Stimulated activated CD4-positive, alpha-beta T cell treated with anti-CD3 and anti-CD28 coated beads, Interleukin-4, amount 100 ng/mL, for 48 hours (primary cell): ENCODE results near the gene VPS13D.

Source experiments
- DNase-seq, 2 donors: peaks; one replicate each; pipeline ENCODE4 v3.0.0-alpha.2; 2020; ENCODE audit warnings: low read depth in 2 of 2

Gene VPS13D

DNA sequence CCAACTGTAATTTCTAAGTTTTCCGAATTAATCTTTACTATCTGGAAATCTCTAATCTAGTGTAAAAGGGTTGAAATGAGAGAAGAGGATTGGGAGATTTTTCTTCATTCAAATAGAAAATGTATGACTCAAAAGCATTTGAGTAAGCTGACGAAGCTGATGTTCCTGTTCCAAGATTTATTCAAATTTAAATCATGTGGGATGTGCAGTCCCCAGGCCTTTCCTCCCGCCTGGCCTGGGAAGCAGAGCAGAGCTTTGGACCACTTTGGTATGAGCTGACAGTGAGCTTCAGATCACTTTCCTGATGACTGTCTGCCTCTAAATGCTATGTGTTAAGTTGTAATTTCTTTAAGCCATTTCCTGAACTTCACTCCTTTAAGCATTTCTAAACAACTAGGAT lies 196.2 kb downstream of the VPS13D start:
- DNase-seq: no peak

DNA sequence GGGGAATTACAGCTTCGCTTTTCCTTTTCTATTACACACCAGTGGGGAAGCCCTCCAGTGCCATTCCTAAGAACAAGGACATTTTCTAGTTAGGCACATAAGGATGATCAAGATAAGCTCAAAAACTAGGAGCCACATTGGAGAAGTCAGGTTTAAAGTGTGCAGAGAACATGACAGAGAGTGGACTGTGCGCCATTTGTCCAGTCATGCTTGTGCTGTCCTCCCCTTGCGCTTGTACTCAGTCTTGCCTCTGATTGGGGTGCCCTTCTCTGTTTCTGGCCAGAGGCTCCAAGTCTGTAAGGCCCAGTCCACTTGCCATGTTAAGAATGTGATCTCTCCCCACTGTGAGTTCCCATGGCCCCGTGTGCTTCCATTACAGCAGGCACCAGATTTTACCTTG lies 198.5 kb downstream of the VPS13D start:
- no peak for DNase-seq

DNA sequence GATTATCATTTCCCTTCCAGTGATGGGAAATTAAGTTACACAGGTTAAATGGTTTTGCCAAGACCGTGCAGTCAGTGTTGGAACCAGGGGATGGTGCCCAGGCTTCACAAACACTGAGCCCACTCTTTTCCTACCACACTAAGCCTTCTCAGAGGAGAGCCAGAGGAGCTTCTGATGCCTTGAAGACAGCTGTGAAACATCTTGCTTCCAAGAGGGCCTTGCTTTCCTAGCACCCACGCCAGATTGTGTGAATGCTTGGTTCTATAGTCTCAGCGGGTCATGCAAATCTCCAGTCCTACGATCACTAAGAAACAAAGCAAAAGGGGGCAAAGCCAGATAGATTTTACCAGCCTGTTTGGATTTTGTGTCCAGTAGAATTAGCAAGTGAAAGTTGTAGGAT lies 200.7 kb downstream of the VPS13D start:
- no peak for DNase-seq

DNA sequence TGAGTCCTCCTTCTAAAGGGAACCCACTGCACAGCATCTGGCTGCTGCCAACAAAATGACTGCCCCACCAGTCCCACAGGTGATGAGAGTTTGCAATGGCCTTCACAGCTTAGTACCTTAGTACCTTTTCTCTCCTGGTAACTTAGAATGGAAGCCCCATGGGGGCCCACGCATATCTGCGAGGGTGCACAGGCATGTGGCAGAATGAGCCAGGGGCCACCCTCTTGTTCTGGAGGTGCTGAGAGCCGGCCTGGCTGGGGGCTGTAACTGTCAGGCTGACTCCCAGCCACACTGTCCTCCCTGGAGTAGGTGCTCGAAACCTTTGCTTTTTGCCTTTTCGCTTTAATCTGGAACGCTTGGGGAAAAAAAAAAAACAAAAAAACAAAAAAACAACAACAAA lies 203.1 kb downstream of the VPS13D start:
- no peak for DNase-seq

DNA sequence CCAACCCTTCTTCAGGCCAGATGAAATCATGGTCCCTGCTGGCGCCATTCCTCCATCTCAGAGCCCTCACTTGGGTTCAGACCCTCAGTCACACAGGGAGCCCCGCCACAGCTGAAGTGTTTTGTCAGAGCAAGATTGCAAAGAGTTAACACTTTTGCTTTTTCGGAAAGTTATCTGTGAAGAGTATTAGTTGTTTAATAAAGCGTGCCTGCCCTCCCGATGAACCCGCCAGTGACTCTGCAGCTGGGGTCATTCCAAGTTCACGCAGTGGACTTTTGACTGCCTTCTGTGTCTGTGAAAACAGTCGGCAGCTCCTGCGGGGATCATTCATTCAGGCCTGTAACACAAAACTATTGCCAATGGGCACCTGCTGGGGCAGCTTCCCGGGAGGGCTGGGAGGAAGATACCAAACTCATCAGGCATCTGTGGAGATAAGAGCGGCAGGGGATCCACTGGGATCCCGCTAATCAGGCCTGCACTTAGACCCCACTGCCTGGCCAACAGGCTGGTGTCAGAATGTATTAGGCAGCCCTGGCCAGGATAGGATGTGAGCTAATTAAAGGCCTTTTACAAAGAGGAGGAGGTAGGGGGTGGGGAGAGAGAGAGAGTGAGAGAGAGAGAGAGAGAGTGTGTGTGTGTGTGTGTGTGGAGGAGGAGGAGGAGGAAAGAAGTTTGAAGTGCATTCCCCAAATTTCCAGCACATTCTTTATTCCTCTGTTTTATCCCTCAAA lies 203.7 kb downstream of the VPS13D start:
- no peak for DNase-seq

DNA sequence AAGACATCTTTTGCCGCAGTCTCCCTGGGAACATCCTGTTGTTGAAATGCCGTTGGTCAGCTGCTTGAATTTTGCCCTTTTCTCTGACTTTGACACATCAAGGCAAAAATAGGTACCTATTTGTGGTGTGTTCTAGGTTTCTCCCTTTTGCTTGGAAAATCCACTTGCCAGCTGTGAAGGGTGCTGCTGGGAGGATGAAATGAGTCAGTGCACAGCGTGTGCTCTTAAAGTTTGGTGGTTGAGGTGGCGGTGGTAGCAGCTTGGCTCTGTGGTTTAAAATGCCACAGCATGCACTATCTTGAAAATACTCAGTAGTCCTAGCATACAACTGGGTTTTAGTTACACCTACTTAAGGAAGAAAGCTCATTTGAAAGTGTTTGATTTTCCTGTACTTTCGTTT lies 204.3 kb downstream of the VPS13D start:
- DNase-seq: peak; percentile 34 to 50

DNA sequence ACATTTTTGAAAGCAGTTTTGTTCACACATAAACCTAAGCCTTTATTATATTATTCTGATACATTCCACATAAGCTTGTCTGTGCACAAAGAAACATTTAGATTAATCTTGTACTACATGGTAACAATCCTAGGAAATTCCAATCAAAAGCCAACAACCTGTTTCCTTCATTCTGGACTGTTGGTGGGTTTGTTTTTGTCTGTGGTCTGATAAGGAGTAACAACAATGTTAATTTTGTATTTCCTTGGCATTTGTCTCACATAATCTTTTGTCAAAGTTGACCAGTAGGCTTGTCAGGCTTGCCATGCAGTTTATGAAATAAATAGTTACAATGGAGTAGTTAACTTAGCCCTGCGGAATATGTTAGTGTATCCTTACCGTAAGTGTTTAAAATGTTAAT lies 204.9 kb downstream of the VPS13D start:
- DNase-seq: no peak

DNA sequence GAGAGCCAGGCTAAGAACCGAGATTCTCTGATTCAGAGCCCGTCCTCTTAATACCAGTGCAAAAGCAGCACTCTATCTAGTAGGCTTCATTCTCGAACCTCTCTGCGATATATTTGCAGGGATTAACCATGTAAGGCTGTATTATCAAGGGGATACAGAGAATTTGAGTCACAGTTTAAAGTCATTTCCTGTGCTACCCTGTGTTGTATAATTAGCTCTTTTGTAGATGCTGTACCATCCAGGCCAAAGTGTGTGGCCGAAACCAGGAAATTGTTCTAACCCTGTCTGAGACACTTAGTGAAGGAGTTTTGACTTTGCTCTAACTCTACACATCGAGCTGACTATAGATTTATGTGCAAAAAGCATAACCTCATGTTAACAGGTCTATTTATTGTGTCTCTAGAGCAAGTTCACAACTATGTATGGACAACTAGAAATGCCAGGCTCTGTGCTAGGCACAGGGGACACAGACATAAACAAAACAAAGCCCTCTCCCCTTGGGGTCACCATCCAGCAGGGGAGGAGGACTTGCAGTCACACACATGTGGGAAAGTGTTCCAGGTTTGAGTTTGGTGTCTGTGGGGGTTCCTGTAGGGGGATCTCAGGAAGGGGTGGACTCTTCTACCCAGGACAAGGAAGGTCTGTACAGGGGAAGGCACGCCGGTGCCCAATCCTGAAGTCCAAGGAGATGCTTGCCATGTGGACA lies 206.0 kb downstream of the VPS13D start:
- DNase-seq: peak in 1 of 2 donors; percentile 46

DNA sequence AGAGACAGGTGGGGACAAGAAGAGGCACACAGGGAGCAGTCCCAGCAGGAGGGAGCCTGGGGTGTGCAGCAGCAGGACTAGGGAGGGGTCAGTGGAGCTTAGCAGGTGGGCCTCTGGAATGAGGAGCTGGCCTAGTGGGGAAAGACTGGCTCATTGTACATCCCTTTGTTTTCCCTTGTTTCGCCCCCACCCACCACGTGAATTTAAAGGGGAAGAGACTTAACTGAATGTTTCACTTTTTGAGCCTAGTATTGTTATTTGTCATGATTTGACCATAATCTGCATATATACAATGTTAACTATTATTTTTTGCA lies 206.5 kb downstream of the VPS13D start:
- no peak for DNase-seq

DNA sequence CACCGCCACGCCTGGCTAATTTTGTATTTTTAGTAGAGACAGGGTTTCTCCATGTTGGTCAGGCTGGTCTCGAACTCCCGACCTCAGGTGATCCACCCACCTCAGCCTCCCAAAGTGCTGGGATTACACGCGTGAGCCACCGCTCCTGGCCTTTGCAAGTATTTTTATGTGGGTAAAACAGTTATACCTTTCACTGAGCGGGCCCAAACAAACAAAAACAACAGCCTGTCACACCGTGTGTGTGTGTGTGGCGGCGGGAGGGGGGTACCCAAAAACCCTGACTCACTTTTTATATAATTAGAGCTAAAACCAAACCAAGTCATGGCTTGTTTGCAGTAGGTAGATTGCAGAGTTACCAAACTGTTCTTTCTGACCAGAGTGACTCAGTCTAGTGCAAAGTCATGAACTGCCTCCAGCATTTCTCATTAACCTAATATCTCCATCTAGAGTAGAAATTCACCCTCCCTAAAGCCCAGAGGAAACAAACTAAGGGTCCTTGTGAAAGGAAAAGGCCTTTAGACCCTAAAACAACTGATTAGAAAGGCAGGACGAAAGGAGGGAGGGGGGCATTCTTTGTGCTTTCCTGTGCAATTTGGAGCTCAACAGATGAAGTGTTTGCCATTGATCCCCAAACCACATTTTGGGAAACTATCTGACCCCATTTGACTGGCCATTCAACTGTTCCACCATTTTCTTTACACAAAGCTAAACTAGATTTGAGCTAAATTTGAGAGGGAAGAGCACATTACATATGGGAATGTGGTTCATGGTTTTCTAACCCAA lies 207.2 kb downstream of the VPS13D start:
- DNase-seq: peak in 1 of 2 donors; percentile 20

DNA sequence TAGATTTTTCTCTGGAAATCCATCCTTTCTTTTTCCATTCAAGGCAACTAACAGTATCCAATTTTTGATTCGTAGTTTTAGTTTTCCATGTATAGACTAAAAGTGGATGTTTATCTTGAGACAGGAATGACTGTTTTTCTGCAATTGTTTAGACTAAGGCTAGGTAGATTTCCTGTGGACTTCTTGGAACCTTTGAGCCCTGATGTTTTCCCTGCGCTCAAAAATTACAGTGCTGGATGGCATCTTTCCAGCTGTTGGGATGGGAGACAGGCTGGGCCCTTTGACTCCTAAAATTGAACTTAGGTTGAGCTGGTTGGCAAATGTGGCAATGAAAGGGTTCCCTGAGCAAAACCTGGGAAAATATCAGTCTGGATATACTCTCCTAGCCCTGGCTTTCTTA lies 207.8 kb downstream of the VPS13D start:
- no peak for DNase-seq

DNA sequence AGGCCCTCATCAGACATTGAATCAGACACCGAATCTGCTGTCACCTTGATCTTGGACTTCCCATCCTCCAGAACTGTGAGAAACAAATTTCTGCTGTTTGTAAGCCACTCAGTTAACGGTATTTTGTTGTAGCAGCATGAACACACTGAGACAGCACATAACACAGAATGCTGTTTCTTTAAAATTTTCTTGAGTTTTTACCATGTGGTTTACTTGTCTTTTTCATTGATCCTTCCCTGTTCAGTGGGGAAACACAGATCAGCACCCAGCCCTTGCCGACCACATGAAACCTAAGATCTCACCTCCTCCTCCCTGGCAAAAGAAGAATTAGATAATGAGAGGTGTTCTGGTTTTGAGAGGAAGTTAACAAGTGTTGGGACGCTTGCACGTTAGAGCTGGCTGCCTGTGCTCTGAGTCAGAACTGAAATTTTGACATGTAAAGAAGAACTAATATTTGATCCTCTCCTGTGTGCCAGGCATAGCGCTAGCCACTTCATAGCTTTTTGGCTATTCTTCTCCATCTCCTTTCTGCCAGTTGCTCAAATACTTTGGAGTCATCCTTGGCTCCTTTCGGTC lies 208.6 kb downstream of the VPS13D start:
- DNase-seq: peak in 1 of 2 donors; percentile 29

DNA sequence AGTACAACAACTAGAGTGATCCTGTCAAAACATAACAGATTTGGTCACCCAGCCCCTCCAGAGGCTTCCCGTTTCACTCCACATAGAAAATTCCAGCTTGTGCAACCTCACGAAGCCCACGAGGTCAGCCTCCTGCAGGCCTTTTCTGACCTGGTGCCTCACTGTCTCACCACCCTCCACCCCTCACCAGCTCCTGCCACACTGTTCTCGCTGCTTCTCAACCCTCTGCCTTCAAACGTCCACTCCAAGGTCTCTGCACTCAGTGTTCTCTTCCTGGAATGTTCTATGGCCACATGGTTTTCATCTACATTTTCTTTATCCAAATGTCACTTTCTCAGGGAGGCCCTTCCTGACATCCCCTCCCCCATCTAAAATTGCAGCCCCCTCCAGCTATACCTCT lies 209.2 kb downstream of the VPS13D start:
- no peak for DNase-seq

DNA sequence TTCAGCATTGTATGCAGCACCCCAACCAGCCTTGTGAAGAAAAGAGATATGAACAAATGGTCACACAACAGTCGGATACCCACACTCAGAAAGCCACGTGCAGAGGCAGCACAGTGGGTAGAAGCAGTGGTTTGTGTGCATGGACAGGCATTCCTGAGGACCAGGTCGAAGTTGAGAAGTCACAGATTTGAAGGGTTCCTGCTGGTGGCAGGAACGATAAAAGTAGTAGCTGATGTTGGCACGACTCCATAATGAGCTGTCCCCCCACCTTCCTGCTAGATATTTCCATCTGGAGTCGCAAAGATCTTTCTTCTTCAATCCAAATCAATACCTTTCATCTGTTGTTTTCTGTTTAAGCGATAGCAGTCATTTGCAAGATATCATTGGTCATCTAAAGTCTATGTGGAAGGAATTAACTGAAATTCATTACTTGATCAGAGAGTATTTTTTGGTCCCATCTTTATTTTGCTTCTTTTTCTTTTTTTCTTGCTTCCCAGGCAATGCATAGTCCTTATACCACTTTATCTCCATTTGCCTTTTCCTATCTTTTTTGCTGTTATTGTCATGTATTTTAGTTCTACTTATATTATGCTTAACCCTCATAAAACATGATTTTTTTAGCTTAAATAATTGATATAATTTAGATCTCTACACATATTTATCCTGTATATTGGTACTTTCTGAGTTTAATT lies 211.7 kb downstream of the VPS13D start:
- no peak for DNase-seq

DNA sequence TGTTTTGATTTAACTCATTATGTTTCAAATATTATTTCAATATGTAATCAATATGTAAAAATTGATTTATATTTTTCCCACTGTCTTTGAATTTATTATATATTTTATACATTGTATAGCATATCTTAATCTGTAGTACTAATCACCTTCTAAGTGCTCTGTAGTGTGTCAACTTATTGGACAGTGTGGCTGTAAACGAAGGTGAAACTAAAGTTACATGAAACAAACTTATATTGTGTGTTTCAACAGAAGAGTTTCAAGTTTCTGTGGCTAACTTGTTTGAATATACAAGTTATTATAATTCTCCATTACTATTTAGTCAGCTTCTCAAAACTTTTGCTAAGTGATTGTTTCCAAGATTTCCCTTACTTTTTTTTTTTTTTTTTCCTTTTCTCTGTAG lies 212.4 kb downstream of the VPS13D start:
- no peak for DNase-seq

DNA sequence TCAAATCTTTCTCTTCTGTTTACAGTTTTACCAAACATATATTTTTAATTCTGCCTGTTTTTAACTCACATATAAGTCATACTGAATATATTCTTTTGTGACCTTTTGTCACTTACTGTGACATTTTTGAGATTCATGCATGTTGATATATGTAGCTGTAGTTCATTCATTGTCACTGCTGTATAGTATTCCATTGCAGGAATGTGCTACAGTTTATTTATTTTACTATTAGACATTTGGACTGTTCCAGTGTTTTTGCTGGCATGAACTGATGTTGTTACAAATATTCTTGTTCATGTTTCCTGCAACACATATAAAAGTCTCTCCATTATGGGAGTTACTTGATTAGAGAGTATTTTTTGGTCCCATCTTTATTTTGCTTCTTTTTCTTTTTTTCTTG lies 213.3 kb downstream of the VPS13D start:
- DNase-seq: no peak

DNA sequence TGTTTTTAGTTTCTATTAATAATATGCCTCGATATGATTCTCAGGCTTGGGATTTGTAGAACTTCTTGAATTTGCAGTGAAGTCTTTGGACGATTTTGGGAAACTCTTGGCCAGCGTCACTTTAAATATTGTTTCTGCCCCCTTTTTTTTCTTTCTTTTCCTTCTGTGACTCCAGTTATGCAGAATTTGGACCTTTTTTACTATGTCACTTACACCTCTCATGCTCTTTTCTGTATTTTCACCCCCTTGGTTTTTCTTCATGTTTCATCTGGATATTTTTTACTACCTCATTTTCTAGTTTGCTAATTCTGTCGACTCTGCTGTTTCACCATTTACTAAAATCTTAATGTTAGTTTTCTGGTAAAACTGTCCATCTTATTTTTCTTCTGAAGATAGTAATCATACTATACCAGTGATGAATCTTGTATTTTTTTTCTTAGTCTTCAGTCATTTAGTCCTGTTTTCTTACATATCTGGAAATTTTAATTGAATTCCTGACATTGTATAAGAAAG lies 214.6 kb downstream of the VPS13D start:
- DNase-seq: no peak

DNA sequence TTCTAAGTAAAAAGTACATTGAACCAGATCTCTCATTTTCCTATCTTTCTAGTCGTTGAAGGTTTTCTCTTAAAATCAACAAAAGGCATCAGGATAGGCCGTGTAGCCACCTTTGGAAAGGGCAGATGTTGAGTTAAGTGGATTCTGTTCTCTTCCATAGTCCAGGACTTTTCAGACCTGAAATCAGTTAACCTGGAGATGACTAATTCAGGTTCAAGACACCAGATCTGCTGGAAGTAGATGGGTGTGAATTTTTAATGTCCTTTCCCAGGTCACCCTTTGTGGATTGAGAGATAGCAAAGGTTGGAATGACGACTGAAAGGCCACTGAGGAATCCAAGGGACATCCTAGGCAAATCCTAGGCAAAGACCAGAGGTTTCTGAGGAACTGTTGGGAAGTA lies 215.4 kb downstream of the VPS13D start:
- no peak for DNase-seq

DNA sequence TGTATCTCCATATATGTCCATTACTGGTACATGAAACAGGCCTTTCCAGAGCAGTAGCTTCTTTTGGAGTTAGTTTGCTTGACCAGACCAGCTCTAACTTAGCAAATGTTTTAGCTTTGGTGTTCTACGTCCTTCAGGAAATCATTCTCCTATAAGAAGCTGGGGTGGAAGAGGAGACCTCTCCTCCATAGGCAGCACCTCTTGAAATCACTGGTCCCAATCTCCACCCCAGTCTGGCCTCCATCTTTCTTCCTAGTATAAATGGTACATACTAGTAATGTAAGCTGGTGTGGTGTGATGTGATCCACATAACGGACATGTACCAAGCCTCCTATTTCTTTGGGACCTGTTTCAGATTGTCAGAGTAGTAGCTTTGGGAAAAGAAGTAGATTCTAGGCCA lies 216.8 kb downstream of the VPS13D start:
- no peak for DNase-seq

DNA sequence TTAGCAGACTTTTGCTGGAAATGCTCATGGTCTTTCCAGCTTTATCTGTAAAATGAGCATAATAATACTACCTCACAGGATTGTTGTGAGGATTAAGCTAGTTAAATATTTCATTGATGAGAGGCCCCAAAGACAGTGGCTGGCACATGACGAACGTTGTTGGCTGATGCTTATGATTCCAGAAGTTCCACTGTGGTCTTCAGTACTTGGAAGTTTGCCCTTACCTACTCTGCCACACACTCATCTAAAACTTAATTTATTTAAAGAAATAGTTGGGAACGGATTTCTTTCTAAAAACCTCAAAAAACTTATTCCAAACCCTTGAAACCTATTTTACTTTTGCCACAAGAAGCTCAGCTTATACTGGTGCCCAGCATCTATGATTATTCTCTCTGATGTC lies 217.5 kb downstream of the VPS13D start:
- no peak for DNase-seq

DNA sequence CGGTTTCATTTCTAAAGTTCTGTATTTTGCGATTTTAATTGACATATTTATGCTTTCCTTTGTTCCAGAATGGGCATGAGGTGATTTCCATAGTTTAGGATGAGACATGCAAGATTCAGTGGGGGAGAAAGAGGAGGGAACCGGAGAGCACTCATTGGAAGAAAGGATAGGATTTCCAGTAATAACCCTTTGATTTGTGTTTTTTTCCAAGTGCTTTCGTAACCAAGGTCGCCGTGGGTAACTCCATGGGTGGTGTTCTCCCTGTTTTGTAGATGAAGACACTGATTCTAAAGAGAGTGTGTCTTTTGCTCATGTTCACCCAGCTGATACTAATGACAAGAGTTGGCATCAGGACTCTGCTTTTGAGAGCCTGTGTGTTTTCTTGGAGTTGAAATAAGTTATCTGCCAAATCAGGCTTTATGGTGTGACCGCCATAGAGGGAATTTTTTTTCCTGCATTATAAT lies 218.1 kb downstream of the VPS13D start:
- DNase-seq: no peak

DNA sequence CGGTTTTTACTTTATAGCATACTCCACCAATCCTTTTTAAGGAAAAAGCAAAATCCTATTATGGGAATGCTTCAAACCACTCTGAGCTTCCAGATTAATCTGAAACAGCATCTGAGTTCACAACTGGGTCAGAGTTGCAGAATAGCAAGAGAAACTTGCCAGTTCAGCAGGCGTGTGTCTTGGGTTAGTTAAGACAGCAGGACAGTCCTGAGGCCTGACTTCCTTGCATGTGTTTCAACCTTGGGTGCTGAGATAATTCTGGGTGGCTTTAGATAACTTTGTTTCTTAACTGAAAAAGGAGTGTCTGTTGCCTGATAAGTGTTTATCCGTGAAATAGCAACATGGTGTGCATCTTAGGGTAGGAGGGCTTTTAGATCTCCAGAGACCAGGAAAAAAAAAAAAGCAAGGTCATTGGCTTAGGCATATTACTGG lies 218.9 kb downstream of the VPS13D start:
- DNase-seq: no peak
